Gastrocnemius medialis (tissue), 4 donors: ENCODE data around the gene USP31. TPM values are rescaled to one million over a fixed set of nuclear protein-coding genes. Genes with fewer than 3 reads are reported as not detected.

ENCODE experiments used
- ATAC-seq, 2 donors: fragments of 150-250 bp; one replicate each; pipeline ENCODE4 v1.9.1; 2016
- DNase-seq, 2 donors: peaks; one replicate each; pipeline ENCODE4 v3.0.0-alpha.2; 2019
- H3K27ac ChIP-seq, 4 donors: fragments of 200-600 bp; sonication (generic); 1 replicate in 1 of 4; 2 replicates in 3 of 4; pipeline ENCODE4 v1.5.1; 2016 to 2018; ENCODE audit warnings: mild to moderate bottlenecking in 2 of 4, moderate library complexity in 1 of 4
- H3K27me3 ChIP-seq, 3 donors: fragments of 200-600 bp; sonication (generic) in 2 of 3; 1 replicate in 1 of 3; 2 replicates in 2 of 3; pipeline versions ENCODE4 v1.5.1 to v1.6.0; 2016 to 2019; ENCODE audit warnings: mild to moderate bottlenecking in 1 of 3, moderate library complexity in 1 of 3
- H3K36me3 ChIP-seq, 2 donors: fragments of 200-600 bp; sonication (generic) in 1 of 2; one replicate each; pipeline ENCODE4 v1.5.1; 2017 to 2018
- H3K4me1 ChIP-seq, 2 donors: fragments of 200-600 bp; sonication (generic) in 1 of 2; one replicate each; pipeline ENCODE4 v1.5.1; 2016 to 2017; ENCODE audit warnings: mild to moderate bottlenecking in 2 of 2
- H3K4me3 ChIP-seq, 4 donors: fragments of 200-600 bp; sonication (generic) in 3 of 4; 1 replicate in 1 of 4; 2 replicates in 3 of 4; pipeline ENCODE4 v1.5.1; 2016 to 2019; ENCODE audit warnings: mild to moderate bottlenecking in 2 of 4
- H3K9me3 ChIP-seq, 3 donors: fragments of 200-600 bp; sonication (generic) in 2 of 3; 1 replicate in 1 of 3; 2 replicates in 2 of 3; pipeline ENCODE4 v1.5.1; 2016 to 2019
- POLR2A ChIP-seq, 2 donors: fragments of 450-650 bp; IDR thresholded peaks; one replicate each; pipeline ENCODE4 v1.6.1; 2017; ENCODE audit warnings: antibody characterized with exemption in 2 of 2, mild to moderate bottlenecking in 2 of 2, moderate library complexity in 2 of 2
- in situ Hi-C, 4 donors: fragments of 200-750 bp; cut with MboI; loops; one replicate each; pipeline versions ENCODE4 v1.15.0 to v1.8.0; 2017; ENCODE audit warnings: low sequenced_read_pairs in 4 of 4
- intact Hi-C: fragments of 100-400 bp; cut with DNase I; formaldehyde crosslinking; loops from one replicate; pipeline ENCODE4 v1.15.1; 2023; ENCODE audit warnings: low total_unique reads
- total RNA-seq, 4 donors: library from RNA; depleted of rRNA; stranded (reverse); fragments of >200 nt; gene quantifications; one replicate each; pipeline versions ENCODE4 v1.1.0 to v1.2.3, GENCODE V29; 2016
- TF ChIP-seq, protein P1 (sequence below), 5 experiments: fragments of 450-650 bp in 3 of 5; fragments of 200-600 bp in 2 of 5; sonication (generic) in 2 of 5; IDR thresholded peaks in 4 of 5; conservative IDR thresholded peaks in 1 of 5; 1 replicate in 4 of 5; 2 replicates in 1 of 5; pipeline ENCODE4 v1.5.1; 2016 to 2019; ENCODE audit warnings: antibody characterized with exemption in 5 of 5, mild to moderate bottlenecking in 3 of 5, moderate library complexity in 3 of 5

Gene USP31
- total RNA-seq, 4 donors from 2014 or later = 13.2 to 23.3 (median 18.7) TPM

DNA sequence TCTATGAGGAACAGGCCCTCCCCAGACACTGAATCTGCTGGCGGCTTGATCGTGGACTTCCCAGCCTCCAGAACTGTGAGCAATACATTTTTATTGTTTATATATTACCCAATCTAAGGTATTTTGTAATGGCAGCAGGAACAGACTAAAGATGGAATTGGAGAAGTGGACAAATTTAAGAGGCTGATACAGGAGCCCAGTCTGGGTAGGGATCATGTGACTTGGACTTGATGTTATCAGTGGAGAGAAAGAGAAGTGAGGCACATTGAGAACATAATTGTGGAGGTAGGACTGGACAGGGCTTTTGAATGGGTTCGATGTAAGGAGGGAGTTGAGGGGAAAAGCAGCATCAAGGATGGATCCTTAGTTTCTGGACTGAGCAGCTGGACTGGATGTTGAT, 93.8 kb downstream of the USP31 start:
- H3K4me3 ChIP-seq = no peak overlapping the region
- no peaks in the 10 kb centered on the region for H3K36me3 ChIP-seq
- no peak for DNase-seq
- H3K4me1 ChIP-seq = peaks cover 2% of the 10 kb centered on the region in 2 donors
- ATAC-seq = no peak
- H3K27me3 ChIP-seq = peaks cover 8 to 14% (median 10%) of the 10 kb centered on the region in 3 donors
- in situ Hi-C loops (no loop called here), intact Hi-C loops (no loop called here)
- no peak for TF ChIP-seq POLR2A (IDR thresholded peaks at IDR 0.05)
- TF ChIP-seq, protein P1, sequence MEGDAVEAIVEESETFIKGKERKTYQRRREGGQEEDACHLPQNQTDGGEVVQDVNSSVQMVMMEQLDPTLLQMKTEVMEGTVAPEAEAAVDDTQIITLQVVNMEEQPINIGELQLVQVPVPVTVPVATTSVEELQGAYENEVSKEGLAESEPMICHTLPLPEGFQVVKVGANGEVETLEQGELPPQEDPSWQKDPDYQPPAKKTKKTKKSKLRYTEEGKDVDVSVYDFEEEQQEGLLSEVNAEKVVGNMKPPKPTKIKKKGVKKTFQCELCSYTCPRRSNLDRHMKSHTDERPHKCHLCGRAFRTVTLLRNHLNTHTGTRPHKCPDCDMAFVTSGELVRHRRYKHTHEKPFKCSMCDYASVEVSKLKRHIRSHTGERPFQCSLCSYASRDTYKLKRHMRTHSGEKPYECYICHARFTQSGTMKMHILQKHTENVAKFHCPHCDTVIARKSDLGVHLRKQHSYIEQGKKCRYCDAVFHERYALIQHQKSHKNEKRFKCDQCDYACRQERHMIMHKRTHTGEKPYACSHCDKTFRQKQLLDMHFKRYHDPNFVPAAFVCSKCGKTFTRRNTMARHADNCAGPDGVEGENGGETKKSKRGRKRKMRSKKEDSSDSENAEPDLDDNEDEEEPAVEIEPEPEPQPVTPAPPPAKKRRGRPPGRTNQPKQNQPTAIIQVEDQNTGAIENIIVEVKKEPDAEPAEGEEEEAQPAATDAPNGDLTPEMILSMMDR (IDR thresholded peaks at IDR 0.05 in 4 of 5, conservative IDR thresholded peaks at IDR 0.05 in 1 of 5) = no peak
- no peak overlapping the region for H3K27ac ChIP-seq
- H3K9me3 ChIP-seq = no peaks in the 10 kb centered on the region

DNA sequence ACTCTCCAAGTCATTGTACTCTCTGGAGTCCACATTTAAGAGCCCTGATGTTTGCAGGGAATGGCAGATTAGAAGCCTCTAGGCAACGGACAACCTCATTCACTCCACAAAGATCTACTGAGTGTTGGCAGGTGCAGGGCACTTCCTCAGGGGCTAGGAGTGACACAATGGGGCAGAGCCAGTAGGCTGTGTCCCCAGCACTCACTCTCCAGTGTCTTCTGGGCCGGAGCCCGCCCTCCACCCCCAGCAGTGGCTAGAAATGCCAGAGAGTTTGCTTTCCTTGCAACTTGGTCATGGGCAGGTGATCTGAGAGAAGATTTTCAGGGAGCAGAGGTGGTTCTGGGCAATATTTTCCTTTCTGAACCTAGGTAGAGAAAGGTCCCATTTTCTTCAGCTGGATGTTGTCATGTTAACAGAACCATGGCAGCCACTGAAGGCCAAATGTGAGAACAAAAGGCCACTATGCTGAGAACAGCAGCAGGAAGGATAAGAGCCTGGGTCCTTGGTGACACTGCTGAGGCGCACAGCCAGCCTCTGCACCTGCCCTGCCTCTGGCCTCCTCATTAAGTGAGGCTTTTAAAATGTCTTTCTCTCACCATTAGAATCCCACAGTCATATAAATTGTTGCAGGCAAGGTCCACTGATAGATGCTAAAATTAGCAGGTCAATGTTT, 96.2 kb downstream of the USP31 start:
- H3K9me3 ChIP-seq = no peaks in the 10 kb centered on the region
- TF ChIP-seq, protein P1 (IDR thresholded peaks at IDR 0.05 in 4 of 5, conservative IDR thresholded peaks at IDR 0.05 in 1 of 5) = no peak
- no peak for TF ChIP-seq POLR2A (IDR thresholded peaks at IDR 0.05)
- no peaks in the 10 kb centered on the region for H3K36me3 ChIP-seq
- DNase-seq (no peak), ATAC-seq (no peak)
- H3K27ac ChIP-seq = no peak overlapping the region
- no peaks in the 10 kb centered on the region for H3K4me1 ChIP-seq
- no peak overlapping the region for H3K4me3 ChIP-seq
- peaks cover 8 to 14% (median 10%) of the 10 kb centered on the region in 3 donors for H3K27me3 ChIP-seq
- intact Hi-C loops = no loop called here
- in situ Hi-C loops = no loop called here

DNA sequence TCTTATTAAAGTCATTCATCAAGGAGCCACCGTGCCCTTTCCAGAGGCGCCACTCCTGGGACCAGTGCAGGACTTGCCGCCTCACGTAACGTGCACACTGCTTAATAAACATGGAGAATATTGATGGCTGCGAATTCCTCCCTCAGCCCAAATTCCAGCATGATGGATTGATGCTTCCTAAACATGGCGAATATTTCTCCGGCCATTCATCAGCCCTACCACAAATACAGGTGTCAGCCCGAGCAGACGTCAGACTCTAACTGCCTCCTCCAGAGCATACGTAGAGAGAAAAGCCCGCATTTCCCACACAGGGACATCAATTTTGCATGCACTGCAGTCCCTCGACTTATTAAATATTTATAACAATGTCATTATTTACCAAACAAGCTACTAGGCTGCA, 97.0 kb downstream of the USP31 start:
- intact Hi-C loops = no loop called here
- Histone ChIP-seq H3K27me3 (peaks cover 5 to 14% (median 10%) of the 10 kb centered on the region in 3 donors), H3K36me3 (no peaks in the 10 kb centered on the region), H3K4me1 (no peaks in the 10 kb centered on the region), H3K9me3 (no peaks in the 10 kb centered on the region), H3K4me3 (no peak overlapping the region), H3K27ac (no peak overlapping the region)
- ATAC-seq (no peak), DNase-seq (no peak)
- TF ChIP-seq POLR2A (IDR thresholded peaks at IDR 0.05) = no peak
- TF ChIP-seq, protein P1 (IDR thresholded peaks at IDR 0.05 in 4 of 5, conservative IDR thresholded peaks at IDR 0.05 in 1 of 5) = no peak
- in situ Hi-C loops = no loop called here

DNA sequence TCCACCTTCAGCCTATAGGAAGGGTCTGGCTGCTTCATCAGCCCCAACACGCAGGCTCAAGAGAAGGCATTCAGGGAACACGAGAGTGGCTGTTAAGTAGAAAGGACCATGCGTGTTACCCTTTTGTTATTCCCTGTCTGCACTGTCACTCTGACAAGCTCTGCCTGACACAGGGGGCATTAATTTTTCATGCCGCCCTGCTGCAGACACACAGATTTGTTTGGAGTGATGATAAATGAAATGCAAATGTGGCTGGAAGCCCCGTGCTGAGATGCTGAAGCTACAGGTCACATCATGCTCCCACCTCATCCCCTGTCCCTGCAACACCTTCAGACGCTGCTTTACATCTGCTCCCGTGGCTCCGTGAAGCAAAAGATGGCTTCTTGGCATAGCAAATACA, 97.7 kb downstream of the USP31 start:
- intact Hi-C loops (no loop called here), in situ Hi-C loops (no loop called here)
- TF ChIP-seq, protein P1 (IDR thresholded peaks at IDR 0.05 in 4 of 5, conservative IDR thresholded peaks at IDR 0.05 in 1 of 5) = no peak
- no peak for TF ChIP-seq POLR2A (IDR thresholded peaks at IDR 0.05)

More for the DNA sequence above, 97.7 kb downstream of the USP31 start:
- H3K27ac ChIP-seq = no peak overlapping the region
- DNase-seq = no peak
- H3K9me3 ChIP-seq = no peaks in the 10 kb centered on the region
- no peak overlapping the region for H3K4me3 ChIP-seq
- no peaks in the 10 kb centered on the region for H3K36me3 ChIP-seq
- ATAC-seq = no peak
- H3K27me3 ChIP-seq = peaks cover 5 to 14% (median 10%) of the 10 kb centered on the region in 3 donors
- no peaks in the 10 kb centered on the region for H3K4me1 ChIP-seq
